HK-2 (cell line): ENCODE measurements around the gene SYK.
"Not testable (repeated sequence)": the region's sequence is repeated elsewhere in the genome, so short reads cannot be mapped to it uniquely, and the experiment has no call there.

Experiments
- DNase-seq: peaks from one replicate; pipeline ENCODE4 v3.0.0-alpha.2; 2018; ENCODE audit not compliant: unreplicated experiment

SYK gene

GRCh38 chr9:90880669-90881068 lies 79.0 kb downstream of the SYK start:
- no peak for DNase-seq

- no peak for DNase-seq
These were observed 80.0 kb downstream of the SYK start for GRCh38 chr9:90881648-90882047.

- DNase-seq = no peak
These were observed 81.5 kb downstream of the SYK start for GRCh38 chr9:90882991-90883600.

GRCh38 chr9:90883661-90884060 lies 82.0 kb downstream of the SYK start:
- DNase-seq = no peak

- DNase-seq = no peak
These were observed 82.6 kb downstream of the SYK start for GRCh38 chr9:90884178-90884577.

- DNase-seq = not testable (repeated sequence)
These were observed 85.2 kb downstream of the SYK start for GRCh38 chr9:90886868-90887267.

- no peak for DNase-seq
These were observed 87.3 kb downstream of the SYK start for GRCh38 chr9:90888941-90889340.

- DNase-seq = no peak
These were observed 88.7 kb downstream of the SYK start for GRCh38 chr9:90890146-90890810.

- no peak for DNase-seq
These were observed 89.9 kb downstream of the SYK start for GRCh38 chr9:90891308-90892040.

- no peak for DNase-seq
These were observed 91.3 kb downstream of the SYK start for GRCh38 chr9:90892918-90893317.

- no peak for DNase-seq
These were observed 92.1 kb downstream of the SYK start for GRCh38 chr9:90893706-90894105.

GRCh38 chr9:90894986-90895687 lies 93.5 kb downstream of the SYK start:
- DNase-seq = no peak

GRCh38 chr9:90895786-90896185 lies 94.2 kb downstream of the SYK start:
- DNase-seq = no peak

GRCh38 chr9:90896231-90896630 lies 94.6 kb downstream of the SYK start:
- DNase-seq = no peak

- DNase-seq = no peak
These were observed 96.6 kb downstream of the SYK start for GRCh38 chr9:90898228-90898627.

GRCh38 chr9:90899287-90899686 lies 97.7 kb downstream of the SYK start:
- DNase-seq = no peak

- no peak for DNase-seq
These were observed 98.5 kb downstream of the SYK start for GRCh38 chr9:90900130-90900529.

GRCh38 chr9:90901933-90902332 lies 100.3 kb downstream of the SYK start:
- DNase-seq = no peak

GRCh38 chr9:90903766-90904424 lies 102.3 kb downstream of the SYK start:
- DNase-seq = no peak

GRCh38 chr9:90904706-90905478 lies 103.3 kb downstream of the SYK start:
- no peak for DNase-seq

- DNase-seq = no peak
These were observed 104.2 kb downstream of the SYK start for GRCh38 chr9:90905822-90906221.
